Subcutaneous adipose tissue (tissue), 4 donors: Measurements from ENCODE around the gene PBX3. TPM values are rescaled to one million over a fixed set of nuclear protein-coding genes. Genes with fewer than 3 reads are reported as not detected.

Source experiments
- CTCF ChIP-seq: fragments of 450-650 bp; IDR thresholded peaks from one replicate; pipeline ENCODE4 v1.5.1; 2016; ENCODE audit warnings: low read depth, mild to moderate bottlenecking, control low read depth, antibody characterized with exemption, moderate library complexity
- total RNA-seq, 4 donors: library from RNA; depleted of rRNA; stranded (reverse); fragments of >200 nt; gene quantifications; one replicate each; pipeline ENCODE4 v1.1.0, GENCODE V29; 2016

Gene PBX3
- total RNA-seq, 4 donors from 2014 or later, result 29.7 to 44.9 (median 35.4) TPM

DNA sequence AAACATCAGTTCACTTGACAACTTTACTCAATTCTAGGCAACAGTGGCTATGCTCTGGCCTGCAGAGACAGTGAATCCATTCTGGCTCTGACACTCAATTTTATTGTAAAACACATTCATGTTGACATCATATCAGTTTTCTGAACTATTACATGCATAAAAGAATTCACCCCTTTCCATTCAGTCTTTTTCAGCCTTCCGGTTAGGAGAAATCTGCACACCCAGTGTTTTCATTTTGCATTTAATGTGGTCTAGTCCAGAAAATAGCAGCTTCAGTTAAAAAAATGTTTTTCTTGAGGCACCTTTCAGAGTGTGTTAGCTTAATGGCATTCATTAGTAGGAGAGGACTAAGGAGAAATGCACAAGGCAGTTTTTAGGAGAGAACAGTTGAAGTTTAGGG lies 95.1 kb downstream of the PBX3 start:
- no peak for TF ChIP-seq CTCF

DNA sequence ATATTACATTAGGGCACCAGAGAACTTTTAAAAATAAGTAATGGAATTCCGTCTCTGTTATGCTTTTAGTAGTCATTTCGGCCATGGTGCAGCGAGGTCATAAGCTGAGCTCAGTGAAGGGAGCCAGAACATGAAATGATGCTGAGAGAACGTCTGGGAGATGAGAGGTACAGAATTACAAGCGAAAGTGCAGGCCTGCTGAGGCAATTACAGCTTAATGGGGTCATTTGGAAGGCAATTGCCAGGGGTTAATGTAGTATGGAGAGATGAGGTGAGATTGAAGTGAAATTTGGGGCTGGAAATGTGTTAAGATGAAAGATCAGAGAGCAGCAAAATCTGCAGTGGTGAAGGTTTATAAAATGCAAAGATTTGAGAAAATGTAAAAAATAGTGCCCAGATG lies 96.5 kb downstream of the PBX3 start:
- no peak for TF ChIP-seq CTCF

DNA sequence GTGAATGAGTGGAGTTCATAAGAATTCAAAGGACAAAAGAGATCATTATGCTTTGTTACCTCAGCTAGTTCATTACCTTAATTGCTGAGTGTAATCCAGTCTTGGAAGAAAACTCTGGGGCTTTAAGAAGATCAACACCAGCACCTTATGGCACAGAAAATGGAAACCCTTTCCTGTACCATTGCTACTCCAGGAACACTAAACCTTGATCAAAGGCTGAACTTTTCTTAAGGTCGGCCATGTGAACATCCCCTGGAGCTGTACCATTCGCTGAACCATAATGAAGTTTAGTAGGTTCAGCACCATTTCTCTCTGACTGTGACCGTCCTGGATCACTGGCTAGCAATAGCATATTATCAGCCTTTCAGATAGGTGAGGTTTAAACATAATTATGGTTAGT lies 97.4 kb downstream of the PBX3 start:
- no peak for TF ChIP-seq CTCF

DNA sequence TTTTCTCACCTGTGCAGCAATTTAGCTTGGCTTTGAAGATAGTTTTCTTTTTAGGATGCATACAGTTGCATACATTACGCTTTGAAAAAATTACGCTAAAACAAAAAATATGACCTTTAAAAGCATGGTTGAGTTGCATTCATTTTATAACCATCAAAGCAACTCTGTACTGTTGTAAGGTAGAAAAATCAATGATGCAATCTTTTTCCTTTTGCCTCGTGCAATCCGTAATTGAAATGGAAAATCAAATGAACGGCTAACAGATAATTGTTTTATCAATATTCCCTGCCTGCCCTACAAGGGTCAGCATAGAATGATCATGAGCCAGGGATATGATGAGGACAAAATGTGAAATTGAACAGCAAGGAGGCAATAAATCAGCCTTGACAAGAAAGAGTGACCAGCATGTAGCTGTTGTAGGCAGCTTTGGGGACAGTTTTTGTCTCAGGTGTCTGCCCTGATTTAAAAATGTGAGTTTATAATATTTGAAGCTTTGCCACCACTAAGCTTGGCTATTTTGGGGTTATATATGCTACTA lies 98.2 kb downstream of the PBX3 start:
- no peak for TF ChIP-seq CTCF

DNA sequence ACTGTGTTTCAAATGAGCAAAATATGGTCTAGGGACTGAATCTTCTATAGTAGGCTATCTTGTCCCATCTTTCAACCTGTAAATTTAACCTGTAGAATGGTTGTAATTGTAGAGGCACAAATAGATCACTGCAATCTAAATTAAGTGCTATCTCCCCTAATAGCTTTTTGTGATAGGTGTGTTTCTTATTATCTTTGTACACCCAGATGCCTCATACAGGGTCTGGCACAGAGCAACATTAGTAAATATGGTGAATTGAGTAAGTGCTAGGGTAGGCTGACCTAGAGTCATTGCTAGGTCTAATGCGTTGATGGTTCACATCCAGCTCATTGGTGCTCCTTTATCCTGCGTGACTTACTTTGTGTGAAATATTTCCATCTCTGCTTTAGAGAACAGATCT lies 100.6 kb downstream of the PBX3 start:
- TF ChIP-seq CTCF, result no peak

GRCh38 chr9:125850106-125850632 lies 103.0 kb downstream of the PBX3 start:
- no peak for TF ChIP-seq CTCF

GRCh38 chr9:125850763-125851162 lies 103.6 kb downstream of the PBX3 start:
- TF ChIP-seq CTCF, result no peak
